ENCODE data around the gene SIX3.

DNA sequence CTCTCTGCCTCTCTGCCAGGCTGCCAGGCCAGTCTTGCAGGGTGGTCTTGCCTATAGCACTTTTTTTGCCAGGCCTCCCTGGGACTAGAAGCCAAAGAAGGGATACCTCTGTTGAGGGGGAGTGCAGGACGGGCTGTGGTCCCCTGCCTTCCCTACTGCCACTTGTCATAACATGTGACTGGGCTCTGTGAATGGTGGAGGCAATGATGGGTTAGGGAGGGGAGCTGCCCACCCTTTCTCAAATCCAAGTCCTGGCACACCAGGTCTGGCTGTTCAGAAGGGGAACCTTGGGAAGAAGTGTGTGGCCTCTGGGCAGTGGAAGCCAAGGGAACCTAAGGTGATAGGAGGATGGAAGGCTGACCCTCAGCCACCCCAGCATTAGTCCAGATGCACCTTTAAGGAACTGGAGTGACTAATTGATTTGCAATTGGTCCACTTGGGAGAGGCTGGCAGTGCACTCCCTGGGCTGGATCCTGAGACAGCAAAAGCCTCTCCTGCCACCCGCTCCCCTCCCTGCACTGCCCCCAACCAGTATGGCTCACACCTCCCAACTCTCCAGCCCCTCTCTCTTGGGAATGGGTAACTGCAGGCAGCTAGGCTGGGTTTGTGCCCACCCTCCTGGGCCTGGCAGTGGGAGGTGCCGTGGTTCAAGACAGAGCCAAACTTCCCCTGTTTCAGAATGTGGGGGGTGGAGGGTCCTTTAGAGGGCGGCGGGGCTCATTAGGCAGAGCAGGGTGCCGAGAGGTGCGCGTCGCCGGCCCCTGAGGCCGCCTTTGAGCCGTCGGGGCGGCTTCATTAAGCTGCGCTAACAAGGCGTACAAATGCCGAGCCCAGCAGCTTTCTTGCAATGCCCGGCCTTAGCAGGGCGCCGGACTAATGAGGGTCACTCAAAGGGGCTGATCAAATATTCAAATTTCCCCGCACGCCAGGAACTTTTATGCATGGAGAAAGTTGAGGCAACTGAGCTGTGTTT is 4.5 kb upstream of the SIX3 start:
- TF ChIP-seq POLR2A (IDR thresholded peaks at IDR 0.05) (no peak), POLR2AphosphoS5 (IDR thresholded peaks at IDR 0.05) (no peak)
- TF ChIP-seq, protein P1, sequence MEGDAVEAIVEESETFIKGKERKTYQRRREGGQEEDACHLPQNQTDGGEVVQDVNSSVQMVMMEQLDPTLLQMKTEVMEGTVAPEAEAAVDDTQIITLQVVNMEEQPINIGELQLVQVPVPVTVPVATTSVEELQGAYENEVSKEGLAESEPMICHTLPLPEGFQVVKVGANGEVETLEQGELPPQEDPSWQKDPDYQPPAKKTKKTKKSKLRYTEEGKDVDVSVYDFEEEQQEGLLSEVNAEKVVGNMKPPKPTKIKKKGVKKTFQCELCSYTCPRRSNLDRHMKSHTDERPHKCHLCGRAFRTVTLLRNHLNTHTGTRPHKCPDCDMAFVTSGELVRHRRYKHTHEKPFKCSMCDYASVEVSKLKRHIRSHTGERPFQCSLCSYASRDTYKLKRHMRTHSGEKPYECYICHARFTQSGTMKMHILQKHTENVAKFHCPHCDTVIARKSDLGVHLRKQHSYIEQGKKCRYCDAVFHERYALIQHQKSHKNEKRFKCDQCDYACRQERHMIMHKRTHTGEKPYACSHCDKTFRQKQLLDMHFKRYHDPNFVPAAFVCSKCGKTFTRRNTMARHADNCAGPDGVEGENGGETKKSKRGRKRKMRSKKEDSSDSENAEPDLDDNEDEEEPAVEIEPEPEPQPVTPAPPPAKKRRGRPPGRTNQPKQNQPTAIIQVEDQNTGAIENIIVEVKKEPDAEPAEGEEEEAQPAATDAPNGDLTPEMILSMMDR (IDR thresholded peaks at IDR 0.05) = no peak
